NB4 (cell line): Measurements from ENCODE around the gene UBE2K.

ENCODE experiments used
- POLR2A ChIP-seq: IDR thresholded peaks from 2 replicates; pipeline ENCODE4 v1.6.1; 2011; ENCODE audit warnings: mild to moderate bottlenecking; ENCODE audit not compliant: insufficient read length; ENCODE audit errors: extremely low read depth
- TF ChIP-seq, protein P1 (sequence below): IDR thresholded peaks from one replicate; pipeline ENCODE4 v1.5.1; 2012; ENCODE audit warnings: low read depth, low read length

DNA sequence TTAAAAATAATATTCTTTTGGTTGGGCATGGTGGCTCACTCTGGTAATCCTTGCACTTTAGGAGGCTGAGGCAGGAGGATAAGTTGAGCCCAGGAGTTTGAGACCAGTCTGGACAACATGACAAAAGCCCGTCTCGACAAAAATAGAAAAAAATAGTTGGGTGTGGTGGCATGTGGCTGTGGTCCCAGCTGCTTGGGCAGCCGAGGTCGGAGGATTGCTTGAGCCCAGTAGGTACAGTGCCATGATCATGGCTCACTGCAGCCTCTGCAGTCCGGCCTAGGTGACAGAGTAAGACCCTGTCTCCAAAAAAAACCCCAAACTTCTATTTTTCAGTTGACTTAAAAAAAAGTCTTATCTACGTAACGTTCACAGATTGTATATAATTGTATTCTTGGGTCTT lies 23.9 kb downstream of the UBE2K start:
- TF ChIP-seq, protein P1, sequence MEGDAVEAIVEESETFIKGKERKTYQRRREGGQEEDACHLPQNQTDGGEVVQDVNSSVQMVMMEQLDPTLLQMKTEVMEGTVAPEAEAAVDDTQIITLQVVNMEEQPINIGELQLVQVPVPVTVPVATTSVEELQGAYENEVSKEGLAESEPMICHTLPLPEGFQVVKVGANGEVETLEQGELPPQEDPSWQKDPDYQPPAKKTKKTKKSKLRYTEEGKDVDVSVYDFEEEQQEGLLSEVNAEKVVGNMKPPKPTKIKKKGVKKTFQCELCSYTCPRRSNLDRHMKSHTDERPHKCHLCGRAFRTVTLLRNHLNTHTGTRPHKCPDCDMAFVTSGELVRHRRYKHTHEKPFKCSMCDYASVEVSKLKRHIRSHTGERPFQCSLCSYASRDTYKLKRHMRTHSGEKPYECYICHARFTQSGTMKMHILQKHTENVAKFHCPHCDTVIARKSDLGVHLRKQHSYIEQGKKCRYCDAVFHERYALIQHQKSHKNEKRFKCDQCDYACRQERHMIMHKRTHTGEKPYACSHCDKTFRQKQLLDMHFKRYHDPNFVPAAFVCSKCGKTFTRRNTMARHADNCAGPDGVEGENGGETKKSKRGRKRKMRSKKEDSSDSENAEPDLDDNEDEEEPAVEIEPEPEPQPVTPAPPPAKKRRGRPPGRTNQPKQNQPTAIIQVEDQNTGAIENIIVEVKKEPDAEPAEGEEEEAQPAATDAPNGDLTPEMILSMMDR: no peak
- TF ChIP-seq POLR2A: no peak
